ENCODE results near the gene APOBEC3A. TPM values are rescaled to one million over a fixed set of nuclear protein-coding genes. Genes with fewer than 3 reads are reported as not detected.

Gene APOBEC3A
- total and polyA plus RNA-seq, 2 of the 4 experiments (the other 2 are of a cell fraction), result not detected

DNA sequence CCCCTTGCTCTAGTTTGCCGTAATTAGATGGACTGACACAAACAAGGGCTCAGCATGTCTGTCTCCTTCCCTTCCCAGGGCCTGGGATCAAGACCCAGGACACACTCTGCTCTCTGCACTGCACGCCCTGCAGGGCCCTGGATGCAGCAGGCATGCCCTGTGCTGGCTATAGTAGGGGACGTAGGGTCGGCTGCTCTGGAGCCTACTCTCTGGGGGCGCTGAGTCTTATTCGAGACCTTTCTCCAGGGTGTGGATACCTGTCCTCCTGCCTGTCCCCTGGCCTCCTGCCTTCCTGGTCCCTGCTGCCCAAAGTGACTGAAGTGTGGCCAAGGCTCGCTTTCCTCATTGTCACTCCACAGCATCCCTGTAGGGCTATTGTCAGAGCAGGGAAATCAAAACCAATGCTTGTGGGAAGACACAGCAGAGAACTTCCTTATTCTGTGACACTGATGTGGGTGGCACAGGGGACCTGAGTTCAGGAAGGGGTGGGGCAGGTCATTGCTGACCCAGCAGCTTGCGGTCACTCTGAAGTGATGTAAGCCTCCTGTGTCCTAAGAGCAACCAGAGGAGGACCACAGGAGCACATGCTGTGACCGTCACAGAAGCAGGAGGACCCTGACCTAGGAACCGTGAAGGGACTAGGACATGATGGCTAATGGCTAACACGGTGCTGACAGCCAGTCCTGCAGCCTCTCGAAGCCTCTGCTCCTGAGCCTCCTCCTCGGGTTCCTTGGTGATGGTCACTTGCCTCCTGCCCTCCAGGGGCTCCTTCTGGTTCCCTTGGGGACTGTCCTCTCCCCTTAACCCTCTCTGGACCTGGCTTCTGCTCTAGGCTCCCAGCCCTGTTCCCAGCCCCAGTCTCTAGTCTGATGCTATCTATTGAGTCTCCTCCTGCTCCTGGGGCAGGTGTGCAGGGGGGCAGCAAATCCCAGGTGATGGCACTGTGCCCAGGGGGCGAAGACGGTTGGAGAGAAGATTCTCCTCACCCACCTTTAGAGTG, 10.3 kb downstream of the APOBEC3A start:
- no peak overlapping the region for H4K5ac ChIP-seq (ENCODE audit: low read depth, low read length)
- CTCF ChIA-PET, result no interaction called here
- H3K27me3 ChIP-seq (ENCODE audit: control insufficient read depth, insufficient read depth, low read length), result peaks cover 63% of the 10 kb centered on the region
- in situ Hi-C loops (cut with MboI; ENCODE audit: low sequenced_read_pairs) (no loop called here), intact Hi-C loops (cut with micrococcal nuclease) (no loop called here), dilution Hi-C loops (cut with HindIII; ENCODE audit: low sequenced_read_pairs, unreplicated experiment) (no loop called here)
- H3K56ac ChIP-seq (ENCODE audit: extremely low read depth, insufficient read depth, low read length), result no peak overlapping the region
- no peak overlapping the region for H2BK120ac ChIP-seq (ENCODE audit: low read depth, low read length)
- no peak overlapping the region for H3K18ac ChIP-seq (ENCODE audit: low read depth, low read length)
- TF ChIP-seq MAZ (IDR thresholded peaks at IDR 0.05; ENCODE audit: borderline replicate concordance, low read depth, low read length) (no peak), POLR2A (IDR thresholded peaks at IDR 0.05; ENCODE audit: low read depth, low read length) (no peak), CEBPB (IDR thresholded peaks at IDR 0.05; ENCODE audit: low read depth, low read length) (no peak)
- H2BK15ac ChIP-seq (ENCODE audit: low read depth, low read length), result no peak overlapping the region
- H4K20me1 ChIP-seq (ENCODE audit: insufficient read depth, low read length), result no peaks in the 10 kb centered on the region; the same call in 1 of the 2 replicates
- BruUV-seq (replicated peaks), result no TSS peak
- no peaks in the 10 kb centered on the region for H3K4me1 ChIP-seq (ENCODE audit: control insufficient read depth, insufficient read depth, low read length)
- ATAC-seq (ENCODE audit: low read depth) (no peak), DNase-seq (no peak)
- H4K91ac ChIP-seq (ENCODE audit: insufficient read depth, low read depth, low read length), result no peak overlapping the region
- no peak overlapping the region for H2BK20ac ChIP-seq (ENCODE audit: low read depth, low read length)
- no peak overlapping the region for H4K8ac ChIP-seq (ENCODE audit: low read depth in 2 of 2, low read length in 2 of 2)
- H2AK9ac ChIP-seq (replicated peaks; ENCODE audit: low read depth, low read length, poor library complexity), result no peak overlapping the region
- no peak overlapping the region for H3K14ac ChIP-seq (replicated peaks; ENCODE audit: low read depth, low read length)
- no peak overlapping the region for H3K4me3 ChIP-seq (ENCODE audit: insufficient read depth, low read depth, low read length)
- no peaks in the 10 kb centered on the region for H3K9me3 ChIP-seq (ENCODE audit: control insufficient read depth, insufficient read depth, low read length)
- no peak overlapping the region for H3K4me2 ChIP-seq (ENCODE audit: low read depth, low read length)
- H3K27ac ChIP-seq (ENCODE audit: insufficient read depth, low read length), result no peak overlapping the region
- no peak overlapping the region for H3K4ac ChIP-seq (ENCODE audit: low read depth, low read length)
- H2AK5ac ChIP-seq (ENCODE audit: low read depth, low read length), result no peak overlapping the region
- no peak overlapping the region for H3K9ac ChIP-seq (ENCODE audit: low read depth, low read length)
- no peak overlapping the region for H3K23ac ChIP-seq (ENCODE audit: low read depth, low read length)
- H3K9me1 ChIP-seq (ENCODE audit: insufficient read depth, low read length), result no peaks in the 10 kb centered on the region
- H3K36me3 ChIP-seq (ENCODE audit: control insufficient read depth, insufficient read depth, low read length), result no peaks in the 10 kb centered on the region
- 60% methylated on average over 3 of the region's 15 CpGs; no CpG with 5 or more reads in 1 of the 2 experiments for WGBS, 2 experiments (ENCODE audit: extremely low coverage in 2 of 2, insufficient read length in 1 of 2)
- no peaks in the 10 kb centered on the region for H3K79me1 ChIP-seq (ENCODE audit: low read depth in 1 of 2, low read length in 2 of 2)
- POLR2A ChIA-PET (ENCODE audit: unreplicated experiment), result no interaction called here
- H2BK5ac ChIP-seq (ENCODE audit: low read depth, low read length, poor library complexity, severe bottlenecking), result no peak overlapping the region
- H2AFZ ChIP-seq (replicated peaks; ENCODE audit: low read length, poor library complexity), result no peak overlapping the region
